GM21390 (cell line): ENCODE data around the gene TRPM5.

ENCODE experiments used
- ATAC-seq: cut with Tn5 transposase; IDR thresholded peaks from one replicate; pipeline ENCODE4 v1.9.1; 2021; ENCODE audit not compliant: unreplicated experiment

TRPM5 gene

DNA sequence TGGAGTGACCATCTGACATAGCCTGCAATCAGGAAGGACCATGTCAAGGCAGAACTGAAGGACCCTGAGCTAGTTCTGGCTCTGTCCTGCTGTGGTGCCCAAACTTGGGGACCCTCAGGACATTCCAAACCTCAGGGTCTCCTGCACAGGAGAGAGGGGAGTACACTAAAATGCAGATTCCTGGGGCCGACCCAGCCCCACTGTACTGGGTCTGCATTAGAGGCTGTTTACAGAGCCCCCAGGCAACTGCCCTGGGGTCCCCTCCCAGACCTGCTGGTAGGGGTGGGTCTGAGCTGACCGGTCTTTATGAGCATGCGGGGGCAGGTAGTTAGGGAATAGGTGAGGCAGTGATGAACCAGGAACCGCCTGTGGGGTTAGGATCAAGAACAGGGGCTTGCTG, 6.8 kb downstream of the TRPM5 start:
- no peak for ATAC-seq

DNA sequence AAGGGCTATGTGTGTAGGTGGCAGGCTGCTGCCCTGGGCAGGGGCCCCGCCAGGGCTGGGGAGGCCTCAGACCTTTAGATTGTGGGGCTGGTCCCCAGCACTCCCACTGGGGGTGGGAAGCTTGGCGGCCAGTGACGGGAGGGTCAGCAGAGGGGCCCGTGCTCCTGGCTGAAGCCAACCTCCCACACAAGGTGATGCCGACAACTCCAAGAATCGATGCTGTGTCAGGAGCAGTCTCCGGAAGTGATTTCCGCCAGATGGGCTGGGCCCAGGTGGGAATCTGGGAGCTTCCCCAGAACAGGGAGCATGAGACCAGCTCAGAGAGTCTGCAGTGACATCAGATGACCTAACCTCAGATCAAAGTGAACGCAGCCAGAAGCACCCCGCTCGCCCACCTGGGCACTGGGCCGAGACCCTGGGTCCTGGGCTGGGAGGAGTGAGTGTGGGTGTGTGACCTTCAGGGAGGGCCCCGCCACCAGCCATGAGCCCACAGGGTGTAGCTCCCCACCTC, 7.7 kb downstream of the TRPM5 start:
- ATAC-seq = no peak

DNA sequence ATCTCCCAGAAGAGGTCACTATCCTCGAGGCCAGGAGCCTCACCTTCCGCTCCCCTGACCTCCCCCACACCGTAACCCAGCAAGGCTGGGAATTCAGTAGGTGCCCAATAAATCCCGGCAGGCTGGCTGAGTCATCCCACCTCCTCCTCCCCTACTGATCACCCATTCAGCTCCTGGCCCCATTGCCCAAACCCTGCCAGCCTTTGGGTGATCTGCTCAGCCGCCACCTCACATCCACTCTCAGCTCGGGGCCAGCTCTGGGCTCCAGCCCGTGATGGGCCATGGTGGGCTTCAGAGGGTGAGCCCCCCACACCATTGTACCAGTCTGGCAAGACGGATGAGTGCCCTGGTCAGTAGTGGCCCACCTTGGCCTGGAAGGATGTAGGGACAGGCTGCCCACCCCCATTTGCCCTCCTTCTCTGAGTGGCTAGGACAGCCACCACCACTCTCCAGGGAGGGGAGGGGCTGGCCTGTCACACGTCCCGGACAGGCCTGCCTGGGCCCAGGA, 8.2 kb downstream of the TRPM5 start:
- ATAC-seq = no peak

DNA sequence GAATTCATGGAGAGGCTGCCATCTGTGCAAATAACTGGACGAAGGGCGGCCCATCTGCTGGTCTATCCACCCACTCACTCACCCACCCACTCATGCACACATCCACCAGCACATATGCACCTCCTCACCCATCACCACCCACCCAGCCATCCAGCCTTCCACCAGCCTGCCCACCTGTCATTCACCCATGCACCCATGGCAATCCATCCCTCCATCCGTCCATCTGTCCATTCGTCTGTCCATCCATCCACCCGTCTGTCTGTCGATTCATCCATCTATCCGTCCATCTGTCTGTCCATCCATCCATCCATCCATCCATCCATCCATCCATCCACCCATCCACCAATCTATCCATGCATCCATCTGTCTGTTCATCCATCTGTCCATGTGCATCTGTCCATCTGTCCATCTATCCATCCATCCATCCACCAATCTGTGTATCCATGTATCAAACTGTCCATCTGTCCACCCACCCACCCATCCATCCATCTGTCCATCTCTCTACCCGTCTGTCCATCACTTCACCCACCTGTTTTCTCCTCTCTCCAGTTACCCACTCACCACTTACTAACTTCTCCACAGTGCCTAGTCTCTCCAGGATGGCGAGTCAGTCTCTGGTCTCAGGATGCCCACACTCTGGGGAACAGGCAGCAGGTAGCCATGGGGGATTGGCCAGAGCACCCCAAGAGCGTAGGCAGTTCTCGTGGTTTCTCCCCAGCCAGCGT, 8.9 kb downstream of the TRPM5 start:
- ATAC-seq = no peak

DNA sequence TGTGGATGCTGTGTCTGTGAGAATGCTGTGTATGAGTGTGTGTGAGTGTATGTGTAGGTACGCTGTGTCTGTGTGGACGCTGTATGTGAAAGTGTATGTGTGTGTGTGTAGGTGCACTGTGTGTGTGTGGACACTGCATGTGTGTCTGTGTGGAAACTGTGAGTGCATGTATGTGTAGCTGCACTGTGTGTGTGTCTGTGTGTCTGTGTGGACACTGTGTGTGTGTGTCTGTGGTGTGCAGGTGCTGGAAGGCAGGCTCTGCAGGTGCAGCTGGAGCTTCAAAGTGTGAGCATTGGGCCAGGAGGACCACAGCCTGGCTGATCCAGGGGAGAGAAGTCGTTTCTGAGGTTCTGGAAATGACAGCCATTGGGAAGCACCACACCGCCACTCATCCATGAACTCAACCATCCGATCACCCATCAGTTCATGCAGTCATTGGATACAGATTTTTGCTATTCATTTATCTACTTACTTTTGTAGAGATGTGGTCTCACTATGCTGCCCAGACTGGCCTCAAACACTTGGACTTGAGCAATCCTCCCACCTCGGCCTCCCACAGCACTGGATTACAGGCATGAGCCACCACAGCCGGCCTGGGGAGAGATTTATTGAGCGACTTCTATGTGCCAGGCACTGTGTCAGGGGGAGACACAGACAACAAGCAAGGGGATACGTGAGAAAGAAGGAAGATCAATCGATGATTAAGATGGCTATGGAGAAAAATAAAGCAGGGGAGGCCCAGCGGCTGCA, 9.6 kb downstream of the TRPM5 start:
- no peak for ATAC-seq

- ATAC-seq = no peak
Observed at GRCh38 chr11:2434008-2434407, 10.3 kb downstream of the TRPM5 start.

DNA sequence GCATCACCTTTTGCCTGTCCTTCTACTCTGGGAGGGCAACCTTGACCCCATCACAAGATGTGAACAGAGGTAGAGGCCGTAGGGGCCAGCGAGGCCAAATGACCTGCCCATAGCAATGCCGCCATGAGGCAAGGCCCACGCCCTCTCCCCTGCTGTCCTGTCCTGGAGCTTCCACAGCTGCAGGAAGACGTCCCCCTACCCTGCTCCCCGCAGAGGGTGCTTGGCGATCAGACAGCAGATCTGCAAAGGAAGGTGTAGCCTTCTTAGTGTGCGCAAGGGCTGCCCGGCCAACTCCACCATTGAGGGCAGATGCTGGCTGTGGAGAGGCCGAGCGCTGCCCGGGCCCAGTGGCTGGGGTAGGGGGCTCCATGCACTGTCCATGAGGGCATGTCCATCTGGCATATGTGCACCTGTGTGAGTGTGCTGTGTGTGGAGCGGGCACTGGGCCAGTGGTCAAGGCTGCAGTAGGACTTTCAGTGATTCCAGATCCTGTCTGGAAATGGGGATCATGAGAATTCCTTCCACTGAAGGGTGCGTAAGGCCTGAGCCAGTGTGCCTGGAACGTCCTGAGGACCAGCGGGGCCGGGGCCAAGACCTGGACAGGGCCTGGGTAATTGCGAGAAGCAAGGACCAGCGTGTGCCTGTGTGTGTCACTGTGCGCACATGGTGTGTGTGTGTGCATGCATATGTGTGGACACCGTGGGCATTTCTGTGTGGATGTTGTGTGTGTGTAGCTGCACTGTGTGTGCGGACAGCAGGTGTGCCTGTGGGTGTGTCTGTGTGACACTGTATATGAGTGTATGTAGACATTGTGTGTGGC, 11.0 kb downstream of the TRPM5 start:
- no peak for ATAC-seq

- ATAC-seq = no peak
Observed at GRCh38 chr11:2432628-2433071, 11.7 kb downstream of the TRPM5 start.

DNA sequence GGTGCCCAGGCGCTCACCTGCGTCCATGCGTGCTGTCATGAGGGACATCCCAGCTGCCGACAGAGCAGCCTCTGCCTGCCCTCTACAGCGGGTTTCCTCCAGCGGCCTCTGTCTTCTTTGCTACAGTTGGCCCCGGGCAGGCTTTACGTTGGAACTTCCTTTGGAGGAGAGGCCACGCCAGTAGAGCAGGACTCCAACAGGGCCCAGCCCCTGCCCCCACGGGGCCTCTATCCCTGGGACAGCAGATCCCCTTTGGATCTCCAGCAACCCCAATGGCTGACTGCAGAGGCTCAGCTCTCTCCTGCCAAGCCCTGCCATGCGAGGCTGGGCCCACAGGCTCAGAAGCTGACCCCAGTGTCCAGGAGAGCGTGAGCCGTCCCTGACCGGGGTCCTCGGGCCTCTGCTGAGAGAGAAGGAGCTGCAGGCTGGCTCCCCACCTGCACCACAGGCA, 12.1 kb downstream of the TRPM5 start:
- ATAC-seq = no peak

DNA sequence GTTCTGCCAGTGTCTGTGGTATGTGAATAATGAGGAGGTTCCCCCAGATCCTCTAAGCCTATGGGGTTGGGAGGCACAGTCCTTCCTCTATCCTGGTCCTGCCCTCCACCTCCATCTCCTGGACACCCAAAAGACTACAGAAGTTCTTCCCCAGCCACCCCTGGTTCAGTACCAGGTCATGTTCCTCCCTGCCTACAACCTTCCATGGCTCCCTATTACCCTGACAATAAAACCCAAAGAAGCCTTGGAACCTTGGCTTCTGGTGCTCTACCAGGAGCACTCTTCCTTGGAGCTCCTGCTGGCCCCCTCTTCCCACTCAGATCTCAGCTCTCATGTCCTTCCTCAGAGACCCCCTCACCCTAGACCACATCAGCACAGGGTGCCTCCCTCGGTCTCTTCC, 12.9 kb downstream of the TRPM5 start:
- ATAC-seq = no peak

DNA sequence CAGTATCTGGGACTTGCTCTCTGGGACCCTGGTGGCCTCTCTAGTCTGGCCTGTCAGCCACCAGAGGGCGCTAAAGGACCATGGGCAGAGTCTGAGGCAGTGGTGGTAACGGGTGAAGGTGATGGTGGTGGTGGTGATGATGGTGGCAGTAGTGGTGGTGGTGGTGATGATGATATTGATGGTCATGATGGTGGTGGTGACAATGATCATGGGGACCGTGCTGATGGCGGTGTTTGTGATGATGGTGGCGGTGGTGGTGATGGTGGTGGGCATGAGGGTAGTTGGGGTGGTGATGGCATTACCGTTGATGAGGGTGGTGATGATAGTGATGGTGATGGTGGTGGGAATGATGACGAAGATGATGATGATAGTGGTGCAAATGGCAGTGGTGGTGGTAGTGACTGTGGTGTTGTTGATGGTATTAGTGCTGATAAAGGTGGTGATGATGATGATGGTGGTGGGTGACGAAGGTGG, 16.0 kb downstream of the TRPM5 start:
- ATAC-seq = no peak

- no peak for ATAC-seq
Observed at GRCh38 chr11:2427721-2428321, 16.5 kb downstream of the TRPM5 start.

- no peak for ATAC-seq
Observed at GRCh38 chr11:2426826-2427521, 17.3 kb downstream of the TRPM5 start.

- ATAC-seq = no peak
Observed at GRCh38 chr11:2426221-2426620, 18.1 kb downstream of the TRPM5 start.

GRCh38 chr11:2425506-2425905, 18.8 kb downstream of the TRPM5 start:
- no peak for ATAC-seq

GRCh38 chr11:2424811-2425495, 19.4 kb downstream of the TRPM5 start:
- ATAC-seq = no peak

GRCh38 chr11:2423157-2424025, 20.9 kb downstream of the TRPM5 start:
- ATAC-seq = no peak

DNA sequence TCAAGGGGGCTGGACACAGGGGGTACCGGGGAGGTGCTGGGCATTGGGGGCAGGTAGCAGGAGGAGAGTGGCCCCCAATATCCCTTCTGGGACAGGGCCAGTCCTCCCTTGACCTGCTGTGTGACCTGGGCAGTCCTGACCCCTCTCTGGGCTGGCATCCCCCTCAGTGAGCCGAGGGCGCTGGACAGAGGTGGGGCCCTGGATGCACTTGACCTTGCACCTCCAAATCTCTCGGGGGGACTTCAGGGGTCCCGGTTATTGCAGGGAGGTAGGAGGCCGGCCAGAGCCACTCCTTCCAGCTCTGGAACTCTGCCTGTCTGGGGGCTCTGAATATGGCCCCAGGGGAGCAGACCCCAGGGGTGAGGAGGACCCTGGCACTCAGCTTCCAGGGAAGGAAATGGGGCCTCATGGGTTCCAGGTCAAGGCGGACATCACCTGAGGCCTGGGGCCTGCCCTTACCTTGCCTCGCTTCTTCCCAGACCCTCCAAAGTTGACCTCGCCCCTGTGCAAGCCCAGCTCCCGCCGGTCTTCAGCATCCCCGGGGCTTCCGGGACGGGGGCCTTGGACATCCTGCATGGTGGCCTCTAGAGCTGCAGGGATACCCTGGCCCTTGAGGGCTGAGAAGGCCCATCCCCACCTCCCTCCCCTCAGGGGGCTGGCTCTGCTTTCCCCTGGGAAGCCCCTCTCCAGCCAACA, 21.7 kb downstream of the TRPM5 start:
- ATAC-seq = no peak
